ENCODE measurements around the gene FGD5.

The FGD5 gene

GRCh38 chr3:14789221-14789620 lies 29.5 kb upstream of the FGD5 start:
- DNase-seq (ENCODE audit: low read depth): no peak
- TF ChIP-seq, protein P1, sequence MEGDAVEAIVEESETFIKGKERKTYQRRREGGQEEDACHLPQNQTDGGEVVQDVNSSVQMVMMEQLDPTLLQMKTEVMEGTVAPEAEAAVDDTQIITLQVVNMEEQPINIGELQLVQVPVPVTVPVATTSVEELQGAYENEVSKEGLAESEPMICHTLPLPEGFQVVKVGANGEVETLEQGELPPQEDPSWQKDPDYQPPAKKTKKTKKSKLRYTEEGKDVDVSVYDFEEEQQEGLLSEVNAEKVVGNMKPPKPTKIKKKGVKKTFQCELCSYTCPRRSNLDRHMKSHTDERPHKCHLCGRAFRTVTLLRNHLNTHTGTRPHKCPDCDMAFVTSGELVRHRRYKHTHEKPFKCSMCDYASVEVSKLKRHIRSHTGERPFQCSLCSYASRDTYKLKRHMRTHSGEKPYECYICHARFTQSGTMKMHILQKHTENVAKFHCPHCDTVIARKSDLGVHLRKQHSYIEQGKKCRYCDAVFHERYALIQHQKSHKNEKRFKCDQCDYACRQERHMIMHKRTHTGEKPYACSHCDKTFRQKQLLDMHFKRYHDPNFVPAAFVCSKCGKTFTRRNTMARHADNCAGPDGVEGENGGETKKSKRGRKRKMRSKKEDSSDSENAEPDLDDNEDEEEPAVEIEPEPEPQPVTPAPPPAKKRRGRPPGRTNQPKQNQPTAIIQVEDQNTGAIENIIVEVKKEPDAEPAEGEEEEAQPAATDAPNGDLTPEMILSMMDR (IDR thresholded peaks at IDR 0.05; ENCODE audit: low read depth, low read length, missing control alignments): no peak
- H3K4me3 ChIP-seq (ENCODE audit: low read depth, low read length): no peak overlapping the region

DNA sequence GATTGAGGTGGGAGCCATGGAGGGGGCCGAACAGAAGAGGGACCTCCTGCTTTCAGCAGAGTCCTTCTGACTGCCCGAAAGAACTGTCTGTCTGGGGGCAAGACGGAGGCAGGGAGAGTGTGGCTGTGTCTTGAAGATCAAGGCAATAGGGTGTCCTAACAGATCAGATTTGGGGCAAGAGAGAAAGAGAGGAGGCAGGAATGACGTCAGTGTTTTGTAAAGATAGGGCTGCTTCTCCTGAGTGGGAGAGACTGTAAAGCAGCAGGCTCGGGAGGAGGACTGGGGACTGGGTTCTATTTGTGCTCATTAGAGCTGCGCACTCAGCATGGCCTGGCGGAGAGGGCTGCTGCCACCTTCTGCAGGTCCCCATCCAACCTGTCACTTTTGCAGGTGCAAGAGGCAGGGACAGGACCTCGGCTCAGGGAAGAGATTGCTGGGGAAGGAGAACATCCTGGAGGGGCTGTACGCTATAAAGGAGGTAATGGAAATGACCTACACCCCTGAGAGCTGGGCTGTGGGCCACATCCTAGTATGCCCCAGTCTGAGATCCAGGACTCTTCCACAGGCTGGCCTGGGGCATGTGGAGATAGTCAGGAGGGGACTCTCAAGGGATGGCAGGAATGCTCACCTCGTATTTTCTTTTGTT lies 29.0 kb upstream of the FGD5 start:
- no peak for DNase-seq (ENCODE audit: low read depth)

GRCh38 chr3:14791343-14791945 lies 27.3 kb upstream of the FGD5 start:
- TF ChIP-seq, protein P1 (IDR thresholded peaks at IDR 0.05; ENCODE audit: low read depth, low read length, missing control alignments): peak; percentile 83
- no peak for DNase-seq (ENCODE audit: low read depth)
- no peak overlapping the region for H3K4me3 ChIP-seq (ENCODE audit: low read depth, low read length)

More for the DNA sequence above, 29.0 kb upstream of the FGD5 start:
- TF ChIP-seq, protein P1 (IDR thresholded peaks at IDR 0.05; ENCODE audit: low read depth, low read length, missing control alignments): no peak
- no peak overlapping the region for H3K4me3 ChIP-seq (ENCODE audit: low read depth, low read length)

DNA sequence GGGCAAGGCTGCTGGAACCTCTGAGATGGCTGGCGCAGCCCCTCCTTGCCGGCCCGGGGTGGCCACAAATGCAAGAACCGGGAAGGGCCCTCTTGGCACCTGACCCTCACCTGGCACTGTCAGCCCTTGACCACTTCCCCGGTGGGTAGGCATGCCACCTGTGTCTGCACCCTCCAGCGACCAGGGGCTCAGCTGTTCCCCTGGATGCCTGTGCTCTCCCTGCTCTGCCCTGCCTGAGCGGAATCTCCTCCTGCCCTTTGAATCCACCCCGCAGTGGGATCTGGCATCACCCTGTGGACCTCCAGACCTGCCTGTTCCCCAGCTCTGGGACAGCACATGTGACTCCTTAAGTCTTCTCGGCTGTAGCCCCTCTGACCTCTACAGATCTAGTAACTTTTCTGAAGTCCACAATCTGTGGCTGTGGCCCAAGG lies 26.1 kb upstream of the FGD5 start:
- DNase-seq (ENCODE audit: low read depth): no peak
- TF ChIP-seq, protein P1 (IDR thresholded peaks at IDR 0.05; ENCODE audit: low read depth, low read length, missing control alignments): no peak
- no peak overlapping the region for H3K4me3 ChIP-seq (ENCODE audit: low read depth, low read length)

DNA sequence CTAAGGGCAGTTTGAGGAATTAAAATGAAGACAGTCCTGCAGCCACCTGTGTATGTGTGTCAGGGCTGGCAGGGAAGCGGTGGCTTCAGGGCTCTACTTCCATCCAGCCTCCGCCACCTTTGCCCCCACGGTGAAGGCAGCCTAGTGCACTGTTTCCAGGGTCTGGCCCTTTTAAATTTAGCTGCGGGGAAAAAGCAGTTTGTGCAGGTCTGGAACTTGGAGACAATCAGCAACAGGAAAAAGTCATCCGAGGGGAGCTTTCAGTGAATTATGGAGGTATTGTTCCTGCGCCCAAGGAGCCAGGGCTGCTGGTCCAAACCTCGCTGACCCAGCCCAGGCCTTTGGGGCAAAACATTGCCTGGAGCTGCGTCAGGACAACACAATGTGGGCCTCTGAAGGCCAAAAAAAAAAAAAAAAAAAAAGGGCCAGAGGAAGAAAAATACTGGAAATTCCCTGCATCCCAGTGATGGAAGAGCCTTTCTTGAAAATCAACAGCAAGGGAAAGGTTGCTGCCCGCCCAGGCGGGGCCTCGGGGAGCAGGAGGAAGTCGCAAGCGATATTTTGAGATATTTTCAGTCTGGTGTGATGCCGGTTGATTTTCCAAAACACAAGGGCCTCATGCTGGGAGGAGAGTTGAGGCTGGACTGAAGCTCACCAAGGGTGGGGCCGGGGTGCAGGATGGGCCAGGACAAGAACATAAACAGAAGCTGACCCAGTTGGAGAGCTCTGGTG lies 25.5 kb upstream of the FGD5 start:
- H3K4me3 ChIP-seq (ENCODE audit: low read depth, low read length): no peak overlapping the region
- DNase-seq (ENCODE audit: low read depth): no peak
- TF ChIP-seq, protein P1 (IDR thresholded peaks at IDR 0.05; ENCODE audit: low read depth, low read length, missing control alignments): no peak

GRCh38 chr3:14793858-14794234 lies 24.9 kb upstream of the FGD5 start:
- H3K4me3 ChIP-seq (ENCODE audit: low read depth, low read length): no peak overlapping the region
- no peak for DNase-seq (ENCODE audit: low read depth)
- TF ChIP-seq, protein P1 (IDR thresholded peaks at IDR 0.05; ENCODE audit: low read depth, low read length, missing control alignments): no peak
